ENCODE measurements around the gene SPPL2B.

GRCh38 chr19:2326699-2327360, 1.7 kb upstream of the SPPL2B start:
- TF ChIP-seq CTCF (IDR thresholded peaks at IDR 0.05 in 8 of 11, conservative IDR thresholded peaks at IDR 0.05 in 3 of 11) (no peak), POLR2A (IDR thresholded peaks at IDR 0.05) (no peak), POLR2AphosphoS5 (IDR thresholded peaks at IDR 0.05) (no peak)
